GM18868 (cell line): ENCODE data around the gene NKD1.
"Not testable (repeated sequence)": the region's sequence is repeated elsewhere in the genome, so short reads cannot be mapped to it uniquely, and the experiment has no call there.

Experiments used
- ATAC-seq: cut with Tn5 transposase; IDR thresholded peaks from one replicate; pipeline ENCODE4 v1.9.1; 2021; ENCODE audit warnings: mild to moderate bottlenecking, moderate library complexity; ENCODE audit not compliant: unreplicated experiment

The NKD1 gene

DNA sequence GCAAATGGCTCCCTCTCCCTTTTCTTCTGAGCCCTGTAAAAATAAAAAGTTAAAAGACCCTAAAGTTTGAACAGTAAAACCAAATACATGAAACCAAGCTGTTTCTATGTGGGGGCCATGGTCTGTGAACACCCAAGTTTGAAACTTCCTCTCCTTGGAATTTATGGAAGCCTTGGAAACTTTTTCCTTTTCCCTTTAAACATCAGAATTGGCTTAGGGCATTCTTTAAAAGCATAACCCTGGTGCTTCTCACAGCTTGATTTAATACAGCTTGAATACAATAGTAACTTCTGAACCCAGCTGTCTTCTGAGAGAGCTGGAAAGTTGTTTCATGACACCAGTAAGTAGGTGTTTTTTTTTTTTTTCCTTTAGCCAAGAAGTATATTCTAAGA lies 26.5 kb downstream of the NKD1 start:
- no peak for ATAC-seq

DNA sequence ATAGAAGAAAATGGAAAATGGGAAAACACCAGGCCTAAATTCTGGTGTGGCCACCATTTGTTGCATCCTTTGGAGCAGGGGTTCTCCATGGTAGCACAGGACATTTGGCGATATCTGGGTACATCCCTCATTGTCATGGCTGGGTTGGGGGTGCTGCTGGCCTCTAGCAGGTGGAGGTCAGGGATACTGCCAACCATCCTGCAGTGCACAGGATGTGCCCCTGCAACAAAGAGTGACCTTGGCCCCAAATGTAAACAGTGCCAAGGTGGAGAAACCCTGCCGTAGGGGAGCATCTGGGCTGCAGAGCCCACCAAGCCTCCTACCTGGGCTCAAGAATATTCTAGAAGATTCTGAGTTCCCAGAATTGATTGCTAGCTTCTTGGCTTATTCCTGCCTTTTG lies 27.5 kb downstream of the NKD1 start:
- ATAC-seq, result no peak

DNA sequence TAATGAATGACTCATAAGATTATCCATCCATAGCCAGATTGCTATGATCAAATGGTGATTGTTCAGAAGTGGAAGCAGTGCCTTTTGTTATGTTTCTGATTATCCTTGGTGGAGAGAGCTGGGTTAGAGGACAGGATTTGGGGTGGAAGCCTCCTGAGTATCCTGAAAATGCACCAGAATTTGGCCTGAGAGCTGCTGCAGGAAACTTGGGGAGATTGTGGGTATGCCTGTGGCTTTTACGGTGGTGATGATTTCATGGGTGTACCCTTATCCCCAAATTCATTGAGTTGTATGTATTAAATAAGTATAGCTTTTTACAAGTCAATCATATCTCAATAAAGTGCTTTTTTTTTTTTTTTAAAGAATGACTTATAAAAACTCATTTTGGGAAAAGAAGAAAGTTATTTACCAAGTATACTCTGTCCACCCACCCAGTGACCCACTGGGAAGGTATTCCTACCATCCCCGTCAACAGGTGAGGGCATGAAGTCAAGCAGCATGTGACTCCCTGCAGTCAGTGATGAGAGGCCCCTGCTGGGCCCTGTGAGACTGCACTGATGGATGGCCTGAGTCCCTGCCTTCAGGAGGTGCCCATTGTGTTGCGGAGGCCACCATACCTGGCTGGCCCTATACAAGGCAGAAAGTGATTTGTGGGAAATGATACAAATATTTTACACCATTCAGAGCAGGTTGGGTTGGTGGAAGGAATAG lies 28.4 kb downstream of the NKD1 start:
- ATAC-seq, result no peak

DNA sequence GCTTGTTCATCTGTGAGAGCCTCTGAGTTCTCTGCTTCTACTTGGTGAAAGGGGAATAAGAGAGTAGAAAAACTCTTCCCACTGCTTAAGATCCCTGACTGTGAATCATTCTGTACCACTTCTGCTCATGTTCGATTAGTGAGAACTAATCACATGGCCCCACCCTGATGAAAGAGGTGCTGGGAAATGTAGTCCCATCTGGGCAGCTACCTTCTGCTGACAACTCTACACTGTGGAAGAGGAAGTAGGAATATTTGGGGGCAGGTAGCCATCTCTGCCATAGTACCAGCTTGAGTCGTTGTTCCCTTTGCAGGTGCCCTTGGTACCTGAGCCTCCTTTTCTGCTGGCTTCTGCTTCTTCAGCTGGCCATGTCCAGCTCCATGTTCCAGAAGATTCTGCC lies 29.9 kb downstream of the NKD1 start:
- ATAC-seq, result peak; percentile 79

DNA sequence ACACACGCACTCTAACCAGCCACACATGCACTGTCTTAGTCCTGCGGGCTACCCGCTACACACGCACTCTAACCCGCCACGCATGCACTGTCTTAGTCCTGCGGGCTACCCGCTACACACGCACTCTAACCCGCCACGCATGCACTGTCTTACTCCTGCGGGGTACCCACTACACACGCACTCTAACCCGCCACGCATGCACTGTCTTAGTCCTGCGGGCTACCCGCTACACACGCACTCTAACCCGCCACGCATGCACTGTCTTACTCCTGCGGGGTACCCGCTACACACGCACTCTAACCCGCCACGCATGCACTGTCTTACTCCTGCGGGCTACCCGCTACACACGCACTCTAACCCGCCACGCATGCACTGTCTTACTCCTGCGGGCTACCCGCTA lies 31.2 kb downstream of the NKD1 start:
- ATAC-seq, result not testable (repeated sequence)

DNA sequence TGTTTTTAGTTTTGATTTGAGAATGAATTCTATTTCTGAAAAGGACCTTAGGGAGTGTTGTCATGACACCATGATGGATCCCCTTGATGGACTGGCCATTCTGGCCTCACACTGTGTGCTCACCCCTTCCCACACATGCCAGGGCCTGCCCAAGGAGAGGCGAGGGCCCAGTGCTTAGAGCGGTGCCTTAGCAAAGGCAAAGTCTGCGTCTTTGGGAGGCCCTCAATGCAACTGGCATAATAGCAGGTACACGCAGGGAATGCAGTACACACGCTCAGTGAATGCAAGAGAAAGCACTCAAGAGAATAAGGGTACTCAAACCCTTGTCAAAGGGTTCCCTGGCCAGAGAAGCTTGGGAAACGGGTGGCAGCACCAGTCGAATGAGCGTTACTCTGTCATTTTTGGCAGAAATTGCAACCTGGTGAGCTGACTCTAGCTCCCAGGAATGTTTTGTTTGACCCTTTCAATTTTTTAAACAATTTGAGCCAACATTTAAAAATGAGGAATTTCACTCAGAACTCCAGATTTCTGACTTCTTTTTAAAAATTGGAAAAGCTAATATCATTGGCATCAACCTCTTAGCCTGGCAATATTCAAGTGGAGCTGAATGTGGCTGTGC lies 32.1 kb downstream of the NKD1 start:
- ATAC-seq, result no peak

DNA sequence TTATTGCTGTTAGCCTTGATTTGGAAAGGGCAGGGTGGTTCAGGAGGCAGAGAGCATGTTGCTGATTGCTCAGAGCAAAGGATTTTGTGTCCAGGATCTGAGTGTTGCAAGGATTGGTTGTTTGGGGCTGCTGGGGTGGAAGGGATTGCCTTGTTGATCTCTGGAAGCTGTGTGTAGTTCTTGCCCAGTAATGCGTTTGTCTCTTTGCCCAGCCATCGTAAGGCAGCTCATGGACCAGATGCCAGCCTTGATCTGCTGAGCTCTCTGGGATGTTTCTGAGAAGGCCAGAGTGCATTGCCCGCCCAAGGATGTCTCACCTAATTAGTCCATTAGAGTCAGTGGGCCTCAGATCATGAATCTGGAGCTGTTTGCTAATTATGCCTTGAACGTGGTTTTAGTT lies 33.6 kb downstream of the NKD1 start:
- no peak for ATAC-seq

DNA sequence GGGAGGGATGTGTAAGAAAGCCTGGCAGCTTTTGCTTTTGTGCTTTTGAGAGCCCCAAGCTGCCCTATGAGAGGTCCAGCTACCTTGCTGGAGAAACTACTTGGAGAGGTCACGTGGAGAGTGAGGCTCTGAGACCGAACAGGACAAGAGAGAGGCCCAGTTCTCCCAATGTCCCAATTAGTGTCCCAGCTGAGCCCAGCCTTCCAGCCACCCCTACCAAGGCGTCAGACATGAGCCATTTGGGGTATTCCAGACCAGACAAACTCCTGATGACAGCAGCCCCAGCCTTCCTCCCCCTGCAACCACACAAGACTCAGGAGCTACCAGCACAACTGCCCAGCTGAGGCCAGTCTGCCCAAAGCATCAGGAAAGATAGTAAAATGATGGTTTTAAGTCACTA lies 35.0 kb downstream of the NKD1 start:
- ATAC-seq, result no peak

DNA sequence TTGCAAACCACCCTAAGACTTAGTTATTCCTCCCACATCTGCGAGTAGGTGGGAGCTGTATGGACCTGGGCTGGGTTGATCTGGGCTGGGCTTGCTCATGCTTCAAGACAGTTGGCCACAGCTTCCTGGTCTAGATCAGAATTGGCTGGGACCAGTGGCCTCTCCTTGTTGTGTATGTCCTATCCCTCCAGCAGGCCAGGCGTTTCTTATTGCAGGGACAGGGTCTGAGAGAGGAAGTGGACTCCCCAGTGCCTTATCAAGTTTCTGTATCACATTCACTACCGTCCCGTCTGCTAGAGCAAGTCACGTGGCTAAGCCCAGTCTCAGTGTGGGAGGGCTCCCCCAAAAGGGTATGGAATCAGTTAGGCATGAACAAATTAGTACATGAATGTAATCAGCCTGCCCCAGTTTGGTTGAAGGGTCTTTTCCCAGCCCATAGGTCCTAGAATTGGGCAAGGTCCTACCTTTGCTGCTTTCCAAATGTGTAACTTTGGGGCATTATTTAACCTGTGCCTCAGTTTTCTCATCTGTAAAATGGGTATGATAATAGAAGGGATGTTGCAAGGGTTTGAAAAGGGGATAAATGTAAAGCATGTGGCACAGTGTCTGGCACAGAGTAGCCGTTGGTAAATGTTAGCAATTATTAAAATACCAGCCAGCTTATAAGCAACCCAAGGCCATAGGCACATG lies 36.0 kb downstream of the NKD1 start:
- ATAC-seq, result peak; percentile 78

DNA sequence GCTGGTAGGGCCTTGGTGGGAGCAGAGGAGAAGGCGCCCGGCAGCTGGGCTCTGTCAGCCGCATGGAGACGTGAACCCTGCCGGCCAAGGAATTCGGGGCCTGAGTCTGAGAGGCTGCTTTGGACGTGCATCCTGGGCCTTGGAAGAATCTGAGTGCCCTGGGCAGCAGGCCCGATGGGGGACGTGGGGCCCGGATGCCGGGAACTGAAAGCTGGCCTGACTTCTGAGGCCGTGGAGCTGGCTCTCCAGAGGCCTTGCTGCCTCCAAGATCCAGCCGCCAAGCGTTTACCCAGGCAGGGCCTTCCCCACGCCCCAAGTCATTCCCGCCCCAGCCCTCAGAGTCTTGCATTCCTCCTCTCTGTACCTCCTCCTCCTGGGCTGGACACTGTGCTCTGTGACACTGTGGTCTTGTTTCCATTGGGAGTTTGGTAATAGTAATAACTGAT lies 37.2 kb downstream of the NKD1 start:
- ATAC-seq, result no peak

DNA sequence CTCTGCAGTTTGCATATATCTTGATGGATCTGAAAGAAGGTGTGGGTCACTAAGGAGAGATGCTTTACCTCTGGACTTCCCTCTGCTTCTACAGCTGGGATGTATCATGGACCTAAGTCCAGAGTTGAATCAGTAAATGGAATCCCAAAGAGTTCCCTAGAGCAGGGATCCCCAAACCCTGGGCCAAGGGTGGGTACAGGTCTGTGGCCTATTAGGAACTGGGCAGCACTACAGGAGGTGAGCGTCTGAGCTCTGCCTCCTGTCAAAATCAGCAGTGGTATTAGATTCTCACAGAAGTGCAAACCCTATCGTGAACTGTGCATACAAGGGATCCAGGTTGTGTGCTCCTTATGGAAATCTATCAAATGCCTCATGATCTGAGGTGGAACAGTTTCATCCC lies 39.3 kb downstream of the NKD1 start:
- no peak for ATAC-seq

DNA sequence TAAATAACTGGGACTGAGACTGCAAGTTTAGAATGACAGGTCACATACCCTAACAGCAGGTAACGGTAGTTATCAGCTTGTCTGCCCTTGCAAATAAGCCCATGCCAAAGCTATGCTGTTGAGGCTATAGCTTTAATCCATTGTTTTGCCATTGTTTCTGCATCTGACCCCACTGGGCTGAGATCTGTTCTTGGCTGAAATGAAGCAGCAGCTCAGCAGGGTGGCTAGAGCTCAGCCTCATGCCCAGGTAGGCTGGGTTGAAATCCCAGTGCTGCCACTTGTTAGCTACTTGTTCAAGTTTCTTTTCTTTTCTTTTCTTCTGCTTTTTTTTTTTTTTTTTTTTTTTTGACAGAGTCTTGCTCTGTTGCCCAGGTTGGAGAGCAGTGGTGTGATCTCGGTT lies 40.1 kb downstream of the NKD1 start:
- ATAC-seq, result no peak

DNA sequence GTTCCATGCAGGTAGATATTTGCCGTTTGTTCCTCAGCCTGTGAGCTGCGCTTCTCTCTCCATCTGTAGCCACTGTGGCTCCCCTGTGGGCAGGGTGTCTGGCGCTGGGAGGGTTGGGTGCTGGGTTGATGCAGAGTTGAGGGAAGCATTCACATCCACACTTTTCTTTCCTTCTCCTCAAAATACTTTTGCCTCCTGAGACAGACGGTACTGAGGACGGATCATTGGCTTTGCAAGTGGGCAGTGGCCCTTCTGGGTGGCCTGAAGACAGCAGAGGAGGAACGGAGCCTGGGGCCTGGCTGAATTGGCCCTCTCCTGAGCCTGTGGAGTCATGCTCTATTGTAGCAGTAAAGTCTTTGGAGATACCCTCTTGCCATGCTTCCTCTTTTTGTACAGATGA lies 43.0 kb downstream of the NKD1 start:
- no peak for ATAC-seq

DNA sequence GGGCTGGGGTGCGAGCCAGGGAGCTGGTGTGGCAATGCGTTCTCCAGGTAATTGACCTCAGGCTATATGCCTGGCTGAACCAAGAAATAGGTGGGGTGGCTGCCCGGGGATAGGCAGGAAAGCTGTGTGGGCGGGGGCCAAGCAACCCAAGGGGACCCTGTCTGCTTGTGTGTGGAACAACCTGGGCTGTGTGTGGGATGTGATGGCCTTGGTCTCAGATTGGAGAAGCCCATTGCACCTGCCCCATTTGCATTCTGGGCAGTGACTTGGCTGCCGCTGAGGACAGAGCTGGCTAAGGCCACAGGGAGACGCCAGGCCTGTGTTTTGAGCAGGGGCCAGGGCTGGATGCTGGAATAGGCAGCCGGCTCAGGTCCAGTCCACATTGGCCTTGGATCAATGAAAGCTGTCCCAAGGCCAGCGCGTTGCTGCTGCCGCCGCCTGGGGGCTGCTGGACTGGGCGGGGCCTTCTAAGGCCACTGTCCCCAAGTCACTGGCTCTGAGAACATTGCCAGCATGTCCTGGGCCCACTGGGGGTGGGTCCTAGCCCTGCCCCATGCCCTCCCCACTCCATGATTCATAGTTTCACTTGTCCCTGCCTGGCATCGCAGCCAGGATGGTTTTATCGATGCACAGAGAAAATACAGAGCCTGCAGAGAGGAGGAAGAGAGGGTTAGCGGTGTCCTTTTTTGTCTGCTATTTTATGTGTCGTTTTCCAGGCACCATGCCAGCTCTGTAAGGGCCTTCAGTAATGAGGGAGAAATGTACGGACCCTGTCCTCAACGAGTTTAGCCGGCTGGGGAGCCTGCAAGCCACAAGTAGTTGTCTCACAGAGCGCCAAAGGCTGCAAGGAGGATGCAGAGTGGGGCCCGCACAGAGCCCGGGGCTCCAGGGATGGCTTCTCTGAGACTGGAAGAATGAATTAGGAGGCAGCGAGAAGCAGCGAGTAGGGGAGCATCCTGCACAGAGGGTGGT lies 43.9 kb downstream of the NKD1 start:
- no peak for ATAC-seq

DNA sequence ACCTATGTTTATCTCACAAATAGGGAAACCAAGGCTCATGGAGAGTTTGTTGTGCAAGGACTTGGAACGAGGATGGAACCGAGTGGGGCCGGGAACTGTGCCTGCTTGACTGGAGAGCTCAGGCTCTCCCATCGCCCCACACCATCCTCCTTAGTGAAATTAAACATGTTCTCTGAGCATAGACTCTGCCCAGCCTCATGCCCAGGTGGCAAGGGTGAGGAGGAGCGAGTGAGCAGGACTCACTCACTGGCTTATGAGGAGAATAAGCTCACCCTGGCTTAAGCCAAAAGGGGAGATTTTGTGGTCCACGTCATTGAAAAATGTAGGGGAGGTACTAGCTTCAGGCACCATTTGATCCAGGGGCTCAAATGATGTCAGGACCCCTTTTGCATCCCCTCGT lies 44.8 kb downstream of the NKD1 start:
- ATAC-seq, result no peak

DNA sequence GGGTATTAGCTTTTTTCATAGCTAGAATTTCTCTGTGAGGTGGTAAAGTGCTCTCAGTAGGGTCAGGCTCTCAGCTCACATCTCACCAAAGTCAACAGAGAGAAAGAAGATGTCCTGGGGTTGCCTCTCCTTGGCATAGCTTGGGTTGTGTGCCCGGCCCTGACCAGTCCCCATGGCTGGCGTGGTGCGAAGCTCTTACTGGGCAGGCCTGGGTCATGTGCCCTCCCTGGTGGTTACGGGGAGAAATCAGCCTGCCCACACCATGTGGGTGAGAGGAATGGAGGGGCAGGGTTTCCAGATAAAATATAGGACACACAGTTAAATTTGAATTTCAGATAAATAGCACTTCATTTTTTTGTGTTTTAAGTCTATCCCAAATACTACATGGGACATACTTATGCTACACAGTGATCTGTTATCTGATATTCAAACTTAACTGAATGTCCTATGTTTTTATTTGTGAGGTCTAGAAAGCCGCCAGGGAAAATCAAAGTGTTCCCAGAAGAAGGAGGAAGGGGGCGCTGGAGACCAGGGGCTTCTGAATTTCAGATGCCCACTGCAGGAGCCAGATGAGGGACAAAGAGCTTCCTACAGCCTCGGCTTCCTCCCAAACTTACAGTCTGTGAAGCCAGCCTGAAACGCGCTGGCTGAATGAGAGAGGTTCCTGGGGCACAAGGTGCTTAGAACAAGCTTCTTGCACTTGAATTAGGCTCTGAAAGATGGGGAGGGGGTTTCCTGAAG lies 45.4 kb downstream of the NKD1 start:
- ATAC-seq, result no peak

DNA sequence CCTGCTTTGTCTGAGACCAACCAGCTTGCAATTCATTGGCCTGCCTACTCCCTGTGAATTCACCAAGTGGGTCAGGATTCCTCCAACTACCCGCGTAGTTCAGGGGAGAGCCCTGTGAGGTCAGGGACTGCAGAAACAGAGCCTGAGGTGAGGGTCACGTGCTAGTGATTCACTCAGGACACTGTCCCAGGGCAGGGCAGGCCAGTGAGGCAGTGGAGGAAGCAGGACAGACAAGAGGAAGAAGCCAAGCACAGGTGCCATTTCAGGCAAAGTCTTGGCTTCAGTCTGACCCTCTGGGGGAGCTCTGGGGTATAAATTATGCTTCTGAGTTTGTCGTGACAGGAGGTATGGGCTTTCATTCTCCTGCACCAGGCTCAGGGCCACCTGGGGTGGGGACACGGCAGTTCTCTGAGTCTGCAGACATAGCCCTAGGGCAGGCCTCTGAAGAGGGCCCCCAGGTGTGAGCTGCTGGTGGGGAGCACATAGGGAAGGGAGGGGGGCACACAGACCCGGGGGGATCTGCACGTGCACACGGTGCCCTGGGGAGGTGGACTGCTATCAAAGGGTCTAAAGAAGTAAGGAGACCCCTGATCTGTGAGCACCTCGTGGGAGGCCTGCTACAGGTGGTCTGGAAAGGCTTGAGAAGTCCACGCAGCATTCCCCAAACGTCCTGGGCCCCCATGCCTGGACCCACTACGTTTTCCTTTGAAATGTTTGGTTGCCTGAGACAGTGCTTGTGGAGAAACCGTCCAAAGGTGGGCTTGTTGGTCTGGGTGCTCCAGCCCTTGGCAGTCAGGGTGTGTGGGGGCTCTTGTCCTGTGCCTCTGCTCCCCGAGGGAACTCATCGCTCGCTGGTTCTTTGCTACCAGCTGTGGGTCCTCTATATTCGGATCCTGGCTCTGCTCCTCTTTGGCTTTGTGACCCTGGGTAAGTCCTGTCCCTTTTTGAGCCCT lies 46.4 kb downstream of the NKD1 start:
- ATAC-seq, result no peak

DNA sequence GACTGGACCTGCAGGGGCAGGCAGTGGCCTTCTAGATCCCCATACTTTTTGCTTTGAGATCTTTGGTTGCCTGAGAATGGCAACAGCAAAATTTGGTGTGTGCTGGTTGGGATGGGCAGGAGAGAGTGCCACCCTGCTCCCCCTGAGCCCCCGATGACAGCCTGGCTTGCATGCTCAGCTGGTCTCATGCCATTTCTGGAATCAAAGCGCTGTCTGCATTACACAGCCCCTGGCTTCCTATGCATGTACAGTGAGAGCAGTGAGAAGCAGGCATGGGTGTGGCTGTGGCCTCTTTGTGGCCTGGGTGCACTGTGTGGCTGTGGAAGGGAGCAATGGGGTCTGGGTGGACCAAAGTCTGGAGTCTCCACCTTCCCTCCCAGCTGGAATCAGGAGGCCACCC lies 47.7 kb downstream of the NKD1 start:
- no peak for ATAC-seq

DNA sequence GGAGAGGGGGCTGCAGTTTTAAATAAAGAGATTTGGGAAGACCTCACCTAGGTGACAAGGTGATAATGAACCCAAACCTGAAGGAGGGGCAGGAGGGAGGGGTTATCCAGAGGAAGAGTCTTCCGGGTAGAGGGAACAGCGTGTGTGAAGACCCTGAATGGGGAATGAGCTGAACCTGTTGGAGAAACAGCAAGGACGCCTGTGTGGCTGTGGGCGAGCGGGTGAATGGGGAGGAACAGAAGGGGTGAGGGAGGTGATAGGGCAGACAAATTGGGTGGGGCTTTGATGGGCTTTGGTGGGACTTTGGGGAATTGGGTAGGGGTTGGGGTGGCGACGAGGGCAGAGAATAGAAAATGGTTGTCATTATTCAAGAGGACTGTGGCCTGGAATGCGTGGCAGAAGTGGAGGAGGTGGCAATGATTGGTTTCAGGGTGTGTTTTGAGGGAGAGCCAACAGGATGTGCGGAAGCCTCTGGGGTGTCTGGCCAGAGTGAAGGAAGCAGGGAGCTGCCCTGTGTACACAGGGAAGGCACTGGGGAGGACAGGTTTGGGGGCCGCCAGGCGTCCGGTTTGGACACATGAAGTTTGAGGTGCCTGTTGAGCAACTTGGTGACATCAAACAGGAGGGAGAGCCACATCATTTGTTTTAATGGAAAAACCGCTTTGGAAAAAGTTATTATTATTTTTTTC lies 48.7 kb downstream of the NKD1 start:
- ATAC-seq, result no peak
